Airway epithelial cell (primary cell): ENCODE measurements around the gene TBC1D19. TPM values are rescaled to one million over a fixed set of nuclear protein-coding genes. Genes with fewer than 3 reads are reported as not detected.

Experiments
- total RNA-seq: library from RNA; depleted of rRNA; stranded (reverse); fragments of >200 nt; gene quantifications from 2 replicates; pipeline ENCODE4 v1.2.3, GENCODE V29; 2015

Gene TBC1D19, protein sequence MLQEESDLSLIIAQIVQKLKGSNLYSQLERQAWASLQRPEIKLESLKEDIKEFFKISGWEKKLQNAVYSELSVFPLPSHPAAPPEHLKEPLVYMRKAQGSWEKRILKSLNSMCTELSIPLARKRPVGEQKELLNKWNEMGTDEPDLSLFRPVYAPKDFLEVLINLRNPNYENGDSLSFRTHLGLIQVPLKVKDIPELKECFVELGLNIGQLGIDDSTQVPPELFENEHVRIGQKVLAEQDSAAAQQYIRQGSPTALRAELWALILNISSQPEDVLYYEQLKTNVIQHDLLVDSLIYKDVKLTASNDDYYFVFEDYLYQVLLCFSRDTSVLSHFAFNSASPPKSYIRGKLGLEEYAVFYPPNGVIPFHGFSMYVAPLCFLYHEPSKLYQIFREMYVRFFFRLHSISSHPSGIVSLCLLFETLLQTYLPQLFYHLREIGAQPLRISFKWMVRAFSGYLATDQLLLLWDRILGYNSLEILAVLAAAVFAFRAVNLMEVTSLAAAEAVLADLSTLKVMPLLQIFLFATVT
- 10.1 and 10.4 TPM in 2 replicates for total RNA-seq

DNA sequence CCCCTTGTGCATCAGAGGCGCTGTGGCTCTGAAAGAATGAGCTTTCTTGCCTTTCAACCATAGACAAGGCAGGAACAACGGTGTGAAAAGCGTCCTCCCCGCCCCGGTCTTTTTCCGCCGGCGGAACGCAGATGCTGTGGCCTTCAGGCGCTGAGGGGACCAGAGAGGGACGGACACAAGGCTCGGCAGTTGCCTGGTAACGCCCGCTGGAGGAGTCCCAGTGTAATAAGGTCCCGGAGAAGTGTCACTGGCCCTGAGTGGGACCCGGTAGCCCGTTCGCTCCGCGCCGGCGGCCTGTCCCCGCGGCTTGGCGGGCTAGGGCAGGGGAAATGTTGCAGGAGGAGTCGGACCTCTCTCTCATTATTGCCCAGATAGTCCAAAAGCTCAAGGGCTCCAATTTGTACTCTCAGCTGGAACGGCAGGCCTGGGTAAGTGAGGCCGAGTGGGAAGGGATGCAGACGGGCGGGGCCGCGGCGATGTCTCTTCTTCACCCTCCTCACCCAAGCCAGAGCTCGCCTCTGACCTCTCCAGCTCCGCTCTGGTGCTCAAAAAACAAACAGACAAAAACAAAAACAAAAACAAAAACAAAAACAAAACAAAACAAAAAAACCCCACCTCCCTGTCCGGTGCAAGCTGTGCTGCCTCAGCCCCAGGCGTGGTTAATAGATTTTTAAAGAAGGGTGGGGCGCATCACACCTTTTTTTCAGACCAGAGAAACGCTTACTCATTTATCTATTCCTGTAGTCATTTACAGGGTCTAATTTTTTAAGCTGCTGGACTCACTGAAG, at the start of gene TBC1D19:
Gene TBC1D19 (plus strand): TSS at position 220 of the 788 bp plus-strand sequence. CDS start 110 bp downstream, at position 330.

Other genes starting within 250 kb of the TBC1D19 start
- gene CCKAR, start 93.6 kb upstream of the TBC1D19 start, total RNA-seq, result not detected in 2 replicates